ENCODE data around the gene FOXL3.

The FOXL3 gene

DNA sequence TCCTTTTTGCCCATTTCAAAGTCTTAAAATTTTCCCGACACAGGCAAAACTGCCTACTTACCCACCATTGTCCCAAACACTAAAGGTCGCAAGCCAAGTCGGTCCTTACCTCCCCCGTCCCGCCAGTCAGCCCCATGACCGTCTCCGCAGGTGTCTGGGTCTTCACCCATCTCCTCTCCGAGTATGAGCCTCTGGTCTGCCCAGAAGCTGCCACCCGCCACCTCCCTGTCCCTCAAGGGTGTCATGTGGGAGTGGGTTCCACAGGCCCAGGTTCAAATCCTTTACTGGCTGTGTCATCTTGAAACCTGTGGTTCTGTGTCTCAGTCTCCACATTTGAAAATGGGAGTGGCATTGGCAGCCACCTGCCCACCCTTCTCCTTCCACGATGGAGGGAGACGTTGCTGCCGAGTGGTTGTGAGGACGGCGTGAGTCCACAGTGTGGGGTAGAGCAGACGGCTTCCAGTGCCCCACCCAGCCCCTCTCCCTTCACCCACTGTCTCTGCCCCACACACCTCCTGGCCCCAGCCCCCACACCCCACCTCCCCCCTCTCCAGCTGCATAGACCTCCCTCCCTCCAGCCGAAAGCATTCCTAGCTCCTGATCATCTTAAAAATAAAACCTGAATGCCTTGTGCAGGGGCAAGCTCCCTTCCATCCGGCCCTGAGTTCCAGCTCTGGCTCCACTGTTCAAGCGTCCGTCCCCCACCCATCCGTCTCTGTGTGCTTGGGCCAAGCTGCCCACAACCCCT lies 35.3 kb downstream of the FOXL3 start:
- Histone ChIP-seq H3K18ac (ENCODE audit: low read length) (no peak overlapping the region), H3K4me1 (ENCODE audit: control insufficient read depth, low read depth, low read length) (no peaks in the 10 kb centered on the region), H3K4me3 (ENCODE audit: low read length) (no peak overlapping the region), H3K79me2 (ENCODE audit: control insufficient read depth, insufficient read depth, low read length) (no peaks in the 10 kb centered on the region), H3K4me2 (ENCODE audit: low read length) (no peak overlapping the region), H3K4ac (ENCODE audit: low read depth, low read length) (no peak overlapping the region), H3K79me1 (ENCODE audit: low read length) (no peaks in the 10 kb centered on the region), H3K27me3 (ENCODE audit: insufficient read depth, low read length, poor library complexity) (no peaks in the 10 kb centered on the region), H2BK15ac (replicated peaks; ENCODE audit: low read depth) (no peak overlapping the region), H2BK5ac (ENCODE audit: low read length) (no peak overlapping the region), H2AK5ac (ENCODE audit: low read length) (no peak overlapping the region), H3K36me3 (ENCODE audit: control insufficient read depth, insufficient read depth, low read length) (no peaks in the 10 kb centered on the region), H3K23ac (ENCODE audit: low read length) (no peak overlapping the region), H2BK120ac (ENCODE audit: low read depth, low read length) (no peak overlapping the region), H4K5ac (ENCODE audit: low read length) (no peak overlapping the region), H3K27ac (ENCODE audit: low read depth, low read length) (no peak overlapping the region), H3K56ac (ENCODE audit: low read length) (no peak overlapping the region), H4K8ac (ENCODE audit: low read depth, low read length) (no peak overlapping the region), H3K9ac (ENCODE audit: low read length) (no peak overlapping the region)
- no peak for DNase-seq
- no CpG with 5 or more reads among the region's 20 CpGs for WGBS (ENCODE audit: extremely low coverage, insufficient coverage, low lambda C conversion rate)

DNA sequence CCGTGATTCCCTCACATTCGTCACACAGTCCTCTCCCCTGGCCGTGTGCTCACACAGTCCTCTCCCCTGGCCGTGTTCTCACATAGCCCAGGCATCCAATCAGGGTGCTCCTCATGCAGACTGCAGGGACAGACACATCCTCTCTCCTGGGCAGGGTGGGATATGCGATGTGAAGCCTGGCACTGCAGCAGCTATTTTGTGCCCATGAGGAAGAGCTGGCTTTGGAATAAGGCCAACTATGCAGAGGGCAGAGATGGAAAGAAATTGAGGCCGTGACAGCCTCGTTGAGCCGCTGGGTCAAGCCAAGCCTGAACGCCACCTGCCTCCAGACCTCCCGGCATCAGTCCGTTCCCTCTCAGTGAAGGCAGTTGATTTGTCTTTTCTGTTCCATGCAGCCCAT lies 35.8 kb downstream of the FOXL3 start:
- no CpG with 5 or more reads among the region's 11 CpGs for WGBS (ENCODE audit: extremely low coverage, insufficient coverage, low lambda C conversion rate)
- no peaks in the 10 kb centered on the region for H3K79me1 ChIP-seq (ENCODE audit: low read length)
- no peak overlapping the region for H2BK5ac ChIP-seq (ENCODE audit: low read length)
- no peaks in the 10 kb centered on the region for H3K27me3 ChIP-seq (ENCODE audit: insufficient read depth, low read length, poor library complexity)
- H4K5ac ChIP-seq (ENCODE audit: low read length) = no peak overlapping the region
- H3K4ac ChIP-seq (ENCODE audit: low read depth, low read length) = no peak overlapping the region
- no peak overlapping the region for H2AK5ac ChIP-seq (ENCODE audit: low read length)
- H3K56ac ChIP-seq (ENCODE audit: low read length) = no peak overlapping the region
- no peak overlapping the region for H4K8ac ChIP-seq (ENCODE audit: low read depth, low read length)
- H3K79me2 ChIP-seq (ENCODE audit: control insufficient read depth, insufficient read depth, low read length) = no peaks in the 10 kb centered on the region
- no peak overlapping the region for H3K4me2 ChIP-seq (ENCODE audit: low read length)
- no peak overlapping the region for H3K18ac ChIP-seq (ENCODE audit: low read length)
- H3K36me3 ChIP-seq (ENCODE audit: control insufficient read depth, insufficient read depth, low read length) = no peaks in the 10 kb centered on the region
- no peak overlapping the region for H2BK120ac ChIP-seq (ENCODE audit: low read depth, low read length)
- no peak overlapping the region for H3K27ac ChIP-seq (ENCODE audit: low read depth, low read length)
- no peak overlapping the region for H3K4me3 ChIP-seq (ENCODE audit: low read length)
- H3K9ac ChIP-seq (ENCODE audit: low read length) = no peak overlapping the region
- no peak overlapping the region for H2BK15ac ChIP-seq (replicated peaks; ENCODE audit: low read depth)
- no peaks in the 10 kb centered on the region for H3K4me1 ChIP-seq (ENCODE audit: control insufficient read depth, low read depth, low read length)
- DNase-seq = no peak
- H3K23ac ChIP-seq (ENCODE audit: low read length) = no peak overlapping the region

DNA sequence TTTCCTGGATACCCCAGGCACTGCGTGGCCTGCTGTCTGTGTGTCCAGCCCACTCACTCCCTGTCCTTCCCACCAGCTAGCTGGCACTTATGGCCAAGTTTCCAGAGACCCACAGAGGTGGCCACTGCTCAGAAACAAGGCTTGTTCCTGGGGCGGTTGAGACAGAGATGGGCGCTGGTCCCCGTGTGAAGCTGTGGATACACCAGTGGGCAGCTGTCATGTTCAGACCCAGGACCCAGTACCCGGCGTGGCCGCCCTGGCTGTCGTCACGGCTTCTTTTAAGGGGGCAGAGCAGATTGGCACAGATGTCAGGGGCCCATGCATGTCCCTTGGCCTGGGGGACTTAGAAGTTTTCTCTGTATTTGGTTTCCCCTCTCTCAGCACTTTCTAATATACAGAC lies 36.3 kb downstream of the FOXL3 start:
- Histone ChIP-seq H3K4ac (ENCODE audit: low read depth, low read length) (no peak overlapping the region), H3K18ac (ENCODE audit: low read length) (no peak overlapping the region), H3K79me1 (ENCODE audit: low read length) (no peaks in the 10 kb centered on the region), H3K4me1 (ENCODE audit: control insufficient read depth, low read depth, low read length) (no peaks in the 10 kb centered on the region), H3K56ac (ENCODE audit: low read length) (no peak overlapping the region), H3K23ac (ENCODE audit: low read length) (no peak overlapping the region), H3K36me3 (ENCODE audit: control insufficient read depth, insufficient read depth, low read length) (no peaks in the 10 kb centered on the region), H4K8ac (ENCODE audit: low read depth, low read length) (no peak overlapping the region), H3K79me2 (ENCODE audit: control insufficient read depth, insufficient read depth, low read length) (no peaks in the 10 kb centered on the region), H3K27ac (ENCODE audit: low read depth, low read length) (no peak overlapping the region), H3K4me2 (ENCODE audit: low read length) (no peak overlapping the region), H2BK120ac (ENCODE audit: low read depth, low read length) (no peak overlapping the region), H2BK5ac (ENCODE audit: low read length) (no peak overlapping the region), H2AK5ac (ENCODE audit: low read length) (no peak overlapping the region), H3K27me3 (ENCODE audit: insufficient read depth, low read length, poor library complexity) (no peaks in the 10 kb centered on the region), H2BK15ac (replicated peaks; ENCODE audit: low read depth) (no peak overlapping the region), H4K5ac (ENCODE audit: low read length) (no peak overlapping the region), H3K9ac (ENCODE audit: low read length) (no peak overlapping the region), H3K4me3 (ENCODE audit: low read length) (no peak overlapping the region)
- WGBS (ENCODE audit: extremely low coverage, insufficient coverage, low lambda C conversion rate) = no CpG with 5 or more reads among the region's 9 CpGs
- DNase-seq = no peak

DNA sequence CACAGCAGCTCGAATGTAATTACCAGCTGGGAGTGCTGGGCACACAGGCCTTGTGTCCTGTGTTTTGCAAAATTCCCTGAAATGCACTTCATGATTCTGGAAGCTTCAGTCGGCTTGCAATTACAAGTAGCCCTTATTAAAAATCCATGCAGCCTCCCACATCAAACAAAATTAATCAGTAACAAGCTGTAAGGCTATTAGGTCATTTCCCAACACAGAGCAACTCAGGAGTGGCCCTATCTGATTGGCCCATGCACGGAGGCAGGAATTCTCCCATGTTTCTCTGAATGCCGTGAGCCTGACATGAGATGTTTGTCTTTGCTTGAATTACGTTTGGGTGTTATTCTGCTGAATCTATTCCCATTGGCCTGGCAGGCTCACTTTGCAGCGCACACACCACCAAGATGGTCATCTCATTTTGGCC lies 36.9 kb downstream of the FOXL3 start:
- H2BK5ac ChIP-seq (ENCODE audit: low read length) = no peak overlapping the region
- no peak overlapping the region for H3K56ac ChIP-seq (ENCODE audit: low read length)
- H3K27ac ChIP-seq (ENCODE audit: low read depth, low read length) = no peak overlapping the region
- DNase-seq = no peak
- H3K4ac ChIP-seq (ENCODE audit: low read depth, low read length) = no peak overlapping the region
- WGBS (ENCODE audit: extremely low coverage, insufficient coverage, low lambda C conversion rate) = no CpG with 5 or more reads among the region's 6 CpGs
- H2AK5ac ChIP-seq (ENCODE audit: low read length) = no peak overlapping the region
- H3K9ac ChIP-seq (ENCODE audit: low read length) = no peak overlapping the region
- no peak overlapping the region for H3K4me2 ChIP-seq (ENCODE audit: low read length)
- no peak overlapping the region for H4K5ac ChIP-seq (ENCODE audit: low read length)
- no peaks in the 10 kb centered on the region for H3K36me3 ChIP-seq (ENCODE audit: control insufficient read depth, insufficient read depth, low read length)
- no peak overlapping the region for H3K23ac ChIP-seq (ENCODE audit: low read length)
- H2BK15ac ChIP-seq (replicated peaks; ENCODE audit: low read depth) = no peak overlapping the region
- no peaks in the 10 kb centered on the region for H3K79me2 ChIP-seq (ENCODE audit: control insufficient read depth, insufficient read depth, low read length)
- no peak overlapping the region for H3K4me3 ChIP-seq (ENCODE audit: low read length)
- no peaks in the 10 kb centered on the region for H3K4me1 ChIP-seq (ENCODE audit: control insufficient read depth, low read depth, low read length)
- H3K18ac ChIP-seq (ENCODE audit: low read length) = no peak overlapping the region
- H3K27me3 ChIP-seq (ENCODE audit: insufficient read depth, low read length, poor library complexity) = no peaks in the 10 kb centered on the region
- no peaks in the 10 kb centered on the region for H3K79me1 ChIP-seq (ENCODE audit: low read length)
- H2BK120ac ChIP-seq (ENCODE audit: low read depth, low read length) = no peak overlapping the region
- no peak overlapping the region for H4K8ac ChIP-seq (ENCODE audit: low read depth, low read length)

DNA sequence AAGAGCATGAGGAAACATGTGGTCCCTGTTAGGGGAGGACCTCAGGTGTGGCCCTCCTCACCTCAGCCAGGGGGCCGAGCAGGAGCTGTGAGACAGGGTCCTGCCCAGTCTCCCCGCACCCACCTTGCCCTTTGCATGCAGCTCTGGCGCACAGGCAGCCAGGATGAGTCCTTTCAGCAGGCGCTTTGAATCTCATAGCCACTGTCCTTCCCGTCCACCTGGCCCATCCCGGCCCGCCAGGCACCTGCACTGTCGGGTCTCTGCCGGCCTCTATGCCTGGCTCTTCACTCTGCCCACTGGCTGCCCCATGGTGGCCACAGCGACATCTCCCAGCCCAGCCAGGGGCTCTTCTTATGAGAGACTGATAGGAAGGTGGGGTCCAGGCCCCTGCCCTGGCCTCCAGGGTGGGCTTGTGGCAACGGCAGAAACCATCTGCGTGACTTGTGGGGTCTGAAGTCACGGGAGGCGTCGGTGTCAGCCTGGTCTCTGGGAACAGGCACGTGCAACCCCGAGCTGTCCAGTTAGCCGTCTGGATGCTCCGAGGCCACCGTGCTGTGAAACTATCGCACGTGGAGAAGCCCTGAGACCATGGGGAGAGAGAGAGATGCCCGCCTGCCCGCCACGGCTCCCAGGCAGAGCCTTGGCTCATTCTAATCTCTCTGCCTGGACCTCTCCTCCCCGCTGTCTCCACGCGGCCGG lies 37.4 kb downstream of the FOXL3 start:
- no peak overlapping the region for H2BK5ac ChIP-seq (ENCODE audit: low read length)
- no peak overlapping the region for H3K4me3 ChIP-seq (ENCODE audit: low read length)
- H2BK120ac ChIP-seq (ENCODE audit: low read depth, low read length) = no peak overlapping the region
- no peaks in the 10 kb centered on the region for H3K36me3 ChIP-seq (ENCODE audit: control insufficient read depth, insufficient read depth, low read length)
- H3K79me1 ChIP-seq (ENCODE audit: low read length) = no peaks in the 10 kb centered on the region
- H3K18ac ChIP-seq (ENCODE audit: low read length) = no peak overlapping the region
- H4K8ac ChIP-seq (ENCODE audit: low read depth, low read length) = no peak overlapping the region
- no peaks in the 10 kb centered on the region for H3K79me2 ChIP-seq (ENCODE audit: control insufficient read depth, insufficient read depth, low read length)
- H4K5ac ChIP-seq (ENCODE audit: low read length) = no peak overlapping the region
- no peak overlapping the region for H2AK5ac ChIP-seq (ENCODE audit: low read length)
- no peak overlapping the region for H3K23ac ChIP-seq (ENCODE audit: low read length)
- WGBS (ENCODE audit: extremely low coverage, insufficient coverage, low lambda C conversion rate) = no CpG with 5 or more reads among the region's 29 CpGs
- no peak overlapping the region for H3K4ac ChIP-seq (ENCODE audit: low read depth, low read length)
- DNase-seq = no peak
- no peaks in the 10 kb centered on the region for H3K27me3 ChIP-seq (ENCODE audit: insufficient read depth, low read length, poor library complexity)
- no peak overlapping the region for H3K56ac ChIP-seq (ENCODE audit: low read length)
- H3K4me1 ChIP-seq (ENCODE audit: control insufficient read depth, low read depth, low read length) = no peaks in the 10 kb centered on the region
- no peak overlapping the region for H3K27ac ChIP-seq (ENCODE audit: low read depth, low read length)
- H3K9ac ChIP-seq (ENCODE audit: low read length) = no peak overlapping the region
- H2BK15ac ChIP-seq (replicated peaks; ENCODE audit: low read depth) = no peak overlapping the region
- H3K4me2 ChIP-seq (ENCODE audit: low read length) = no peak overlapping the region

All from mesendoderm (in vitro differentiated cells).